HG03571 (cell line): ENCODE results near the gene DNAAF3.
"Not testable (repeated sequence)": the region's sequence is repeated elsewhere in the genome, so short reads cannot be mapped to it uniquely, and the experiment has no call there.

Experiments
- ATAC-seq: cut with Tn5 transposase; IDR thresholded peaks from one replicate; pipeline ENCODE4 v1.9.1; 2021; ENCODE audit not compliant: unreplicated experiment

Gene DNAAF3

DNA sequence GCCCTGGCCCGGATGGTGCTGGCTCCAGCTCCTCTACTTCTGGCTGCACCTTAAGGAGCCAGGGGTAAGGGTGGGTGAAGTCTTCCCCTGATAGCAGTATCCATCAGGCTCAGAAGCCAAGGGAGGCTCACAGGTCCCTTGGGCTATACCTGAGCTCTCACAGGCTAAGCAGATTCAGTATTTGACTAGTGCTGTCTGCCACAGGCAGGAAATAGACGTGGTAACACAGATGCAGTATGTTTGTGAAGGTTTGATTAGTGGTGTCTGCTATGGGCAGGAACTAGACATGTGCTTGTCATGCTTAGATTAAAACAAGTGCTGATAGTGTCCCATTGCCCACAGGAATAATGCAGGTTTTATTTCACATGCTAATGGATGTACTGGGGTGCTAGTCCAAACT lies 9.7 kb upstream of the DNAAF3 start:
- ATAC-seq = no peak

DNA sequence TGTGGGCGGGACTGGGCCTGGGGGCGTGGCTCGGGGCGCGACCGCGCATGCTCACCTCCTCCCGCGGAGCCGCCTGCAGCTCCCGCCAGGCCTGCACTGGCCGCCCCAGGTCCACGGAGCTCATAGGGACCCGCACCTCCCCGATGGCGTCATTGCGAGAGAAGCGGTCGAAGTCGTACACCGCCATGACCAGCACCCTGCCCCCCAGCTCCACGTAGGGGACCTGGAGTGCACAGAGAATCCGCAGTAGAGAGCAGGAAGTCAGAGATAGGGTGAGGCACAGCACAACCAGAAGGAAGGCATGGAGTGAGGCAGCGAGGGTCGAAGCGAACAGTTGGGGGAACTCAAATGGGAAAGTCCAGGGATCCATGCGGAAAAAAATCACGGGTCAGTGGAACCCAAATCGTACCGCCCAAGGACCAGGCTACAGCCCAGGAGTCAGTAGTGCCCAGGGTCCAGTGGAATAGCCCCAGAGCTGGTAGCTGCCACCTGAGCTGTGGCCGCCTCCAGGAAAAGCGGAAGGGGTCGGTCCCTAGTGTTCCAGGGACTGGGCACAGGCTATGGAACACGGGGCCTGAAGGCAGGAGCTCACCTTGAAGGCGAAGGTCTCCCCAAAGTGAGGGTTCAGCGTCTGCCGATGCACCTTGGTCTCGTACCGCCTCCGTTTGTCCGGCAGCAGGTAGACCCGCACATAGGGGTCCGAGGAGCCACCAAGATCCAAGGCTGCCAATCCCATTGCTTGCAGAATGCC lies 8.9 kb upstream of the DNAAF3 start:
- ATAC-seq = no peak

DNA sequence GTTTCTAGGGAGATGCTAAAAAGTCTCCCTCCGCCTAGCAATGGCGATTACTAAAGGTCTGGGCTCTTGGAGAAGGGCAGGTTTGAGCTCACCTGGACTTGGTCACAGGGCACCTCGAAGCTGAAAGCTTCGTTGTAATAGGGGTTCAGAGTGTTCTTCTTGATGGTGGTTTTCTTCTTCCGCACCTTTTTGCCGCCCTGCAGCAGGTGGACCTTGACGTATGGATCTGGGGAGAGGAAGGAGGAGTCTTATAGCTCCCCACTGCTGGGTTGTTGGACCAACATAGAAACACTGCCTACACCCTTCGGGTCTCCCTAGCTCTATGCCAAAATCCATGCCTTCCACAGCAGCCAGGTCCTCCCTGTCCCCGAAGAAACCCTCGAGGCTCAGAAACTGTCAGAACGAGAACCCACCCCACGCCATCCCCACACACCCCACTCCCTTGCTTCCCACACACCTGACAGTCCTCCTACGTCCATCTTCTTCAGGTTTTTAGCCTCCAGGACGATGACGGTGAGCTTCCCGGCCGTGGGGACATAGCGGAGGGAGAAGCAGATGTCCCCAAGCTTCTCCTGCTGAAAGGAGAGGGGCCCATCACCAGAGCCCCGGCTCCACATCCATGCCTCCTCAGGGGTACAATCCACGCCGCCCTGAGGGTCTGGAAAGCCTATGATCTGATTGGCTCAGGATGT lies 8.2 kb upstream of the DNAAF3 start:
- no peak for ATAC-seq

DNA sequence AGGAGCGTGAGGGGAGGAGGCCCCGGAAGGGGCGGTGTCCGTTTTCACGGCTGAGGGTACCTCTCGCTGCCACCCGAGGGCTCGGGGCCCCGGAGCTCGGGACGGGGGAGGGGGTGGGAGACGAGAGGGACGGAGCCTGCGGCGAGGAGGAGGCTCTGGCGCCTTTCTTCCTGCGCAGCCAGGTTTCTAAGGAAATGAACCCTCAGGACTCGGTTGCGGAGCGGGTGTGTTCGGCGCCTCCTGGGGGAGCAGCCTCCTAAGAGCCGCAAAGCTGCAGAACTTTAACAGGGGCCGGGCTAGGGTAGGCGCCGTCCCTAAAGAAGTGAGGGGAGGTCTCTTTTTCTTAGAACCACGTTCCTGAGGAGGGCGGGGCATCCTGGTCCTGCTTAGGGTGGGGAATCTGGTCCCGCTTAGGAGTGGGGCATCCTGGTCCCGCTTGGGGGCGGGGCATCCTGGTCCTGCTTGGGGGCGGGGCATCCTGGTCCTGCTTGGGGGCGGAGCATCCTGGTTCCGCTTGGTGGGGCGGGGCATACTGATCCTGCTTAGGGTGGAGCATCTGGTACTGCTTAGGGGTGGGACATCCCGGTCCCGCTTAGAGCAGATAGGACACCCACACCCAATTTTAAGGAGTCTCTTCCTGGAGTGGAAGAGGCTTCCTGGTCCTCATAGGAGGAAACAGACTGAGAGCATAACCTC lies 7.4 kb upstream of the DNAAF3 start:
- no peak for ATAC-seq

DNA sequence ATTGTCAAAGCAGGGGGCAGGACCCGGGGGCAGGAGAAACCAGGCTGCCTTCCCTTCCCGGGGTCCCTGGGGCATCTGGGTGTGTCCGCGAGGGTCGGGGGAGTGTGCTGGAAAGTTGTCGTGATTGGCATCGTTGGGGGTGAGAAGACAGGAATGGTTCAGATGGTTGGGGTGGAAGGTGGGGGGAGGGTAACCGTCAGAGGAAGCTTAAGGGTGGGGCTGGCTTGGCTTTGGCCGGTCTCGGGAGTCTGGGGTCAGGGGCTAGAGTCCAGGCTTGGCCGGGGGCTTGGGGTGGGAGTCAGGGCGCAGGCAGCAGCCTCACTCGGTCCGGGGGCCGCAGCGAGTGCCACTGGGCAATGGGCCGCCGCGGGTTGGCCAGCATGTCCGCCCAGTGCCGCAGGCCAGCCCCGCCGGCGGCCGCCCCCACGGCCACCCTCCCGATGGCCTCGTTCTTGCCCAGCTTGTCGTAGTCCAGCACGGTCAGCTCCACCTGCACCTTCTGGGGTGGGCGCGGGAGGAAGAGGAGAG lies 6.8 kb upstream of the DNAAF3 start:
- ATAC-seq = no peak

DNA sequence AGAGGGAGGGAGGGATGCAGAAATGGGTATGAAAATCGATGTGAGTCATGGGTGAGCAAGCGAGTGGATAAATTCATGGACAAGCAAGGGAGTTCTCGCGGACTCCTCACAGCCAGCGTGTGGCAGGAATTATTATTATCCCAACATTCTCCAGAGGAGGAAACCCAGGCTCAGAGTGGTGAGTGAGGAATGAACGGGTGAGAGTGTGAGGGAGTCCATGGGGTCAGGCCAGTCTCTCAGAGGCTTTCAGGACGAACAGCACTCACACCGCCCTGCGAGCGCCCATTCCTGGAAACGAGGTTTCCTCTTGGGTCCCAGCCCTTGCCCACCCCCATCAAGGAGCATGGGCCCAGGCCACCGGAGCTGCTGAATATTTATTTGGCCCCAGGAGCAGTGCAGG lies 6.3 kb upstream of the DNAAF3 start:
- no peak for ATAC-seq

DNA sequence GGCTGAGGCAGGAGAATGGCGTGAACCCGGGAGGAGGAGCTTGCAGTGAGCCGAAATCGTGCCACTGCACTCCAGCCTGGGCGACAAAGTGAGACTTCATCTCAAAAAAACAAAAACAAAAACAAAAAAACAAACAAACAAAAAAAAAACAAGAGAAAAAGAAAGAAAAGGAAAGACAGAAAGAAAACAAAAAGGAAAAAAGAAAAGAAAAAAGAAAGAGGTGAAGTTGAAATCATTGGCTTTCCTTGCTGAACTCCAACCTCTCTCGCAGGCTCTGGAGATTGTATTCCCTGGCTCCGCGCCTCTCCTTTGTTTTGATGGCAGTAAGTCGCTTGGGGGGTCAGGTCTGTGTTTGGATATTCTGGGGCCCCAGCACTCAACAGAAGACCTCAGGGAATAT lies 5.9 kb upstream of the DNAAF3 start:
- ATAC-seq = not testable (repeated sequence)

DNA sequence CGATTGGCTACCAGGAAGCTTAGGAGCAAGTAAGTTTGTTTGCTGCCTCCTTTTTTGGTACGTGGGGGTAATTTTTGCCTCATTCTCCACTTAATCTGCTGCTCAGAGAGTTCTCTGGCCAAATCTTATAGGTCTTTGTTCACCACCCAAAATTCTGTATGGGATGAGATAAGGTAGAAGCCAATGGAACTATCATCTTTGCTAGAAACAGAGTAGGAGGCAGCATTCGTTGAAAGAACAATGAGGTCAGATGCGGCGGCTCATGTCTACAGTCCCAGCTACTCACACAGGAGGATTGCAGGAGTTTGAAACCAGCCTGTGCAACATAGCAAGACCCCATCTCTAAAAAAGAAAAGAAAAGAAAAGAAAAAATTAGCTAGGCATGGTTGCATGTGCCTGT lies 5.0 kb upstream of the DNAAF3 start:
- ATAC-seq = no peak

DNA sequence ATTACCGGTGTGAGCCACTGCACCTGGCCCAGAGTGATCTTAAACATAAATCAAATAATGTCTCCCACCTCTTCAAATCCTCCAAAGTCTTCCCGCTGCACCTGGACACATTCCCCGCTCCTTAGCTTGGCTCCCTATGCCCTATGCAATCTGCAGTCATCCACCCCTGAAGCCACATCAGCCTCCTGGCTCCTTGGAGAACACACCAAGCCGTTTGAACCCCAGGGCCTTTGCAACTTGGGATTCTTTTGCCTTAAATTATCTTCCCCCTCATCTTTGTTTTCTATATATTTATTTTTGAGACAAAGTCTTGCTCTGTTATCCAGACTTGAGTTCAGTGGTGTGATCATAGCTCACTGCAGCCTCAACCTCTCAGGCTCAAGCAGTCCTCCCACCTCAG lies 2.7 kb upstream of the DNAAF3 start:
- no peak for ATAC-seq

DNA sequence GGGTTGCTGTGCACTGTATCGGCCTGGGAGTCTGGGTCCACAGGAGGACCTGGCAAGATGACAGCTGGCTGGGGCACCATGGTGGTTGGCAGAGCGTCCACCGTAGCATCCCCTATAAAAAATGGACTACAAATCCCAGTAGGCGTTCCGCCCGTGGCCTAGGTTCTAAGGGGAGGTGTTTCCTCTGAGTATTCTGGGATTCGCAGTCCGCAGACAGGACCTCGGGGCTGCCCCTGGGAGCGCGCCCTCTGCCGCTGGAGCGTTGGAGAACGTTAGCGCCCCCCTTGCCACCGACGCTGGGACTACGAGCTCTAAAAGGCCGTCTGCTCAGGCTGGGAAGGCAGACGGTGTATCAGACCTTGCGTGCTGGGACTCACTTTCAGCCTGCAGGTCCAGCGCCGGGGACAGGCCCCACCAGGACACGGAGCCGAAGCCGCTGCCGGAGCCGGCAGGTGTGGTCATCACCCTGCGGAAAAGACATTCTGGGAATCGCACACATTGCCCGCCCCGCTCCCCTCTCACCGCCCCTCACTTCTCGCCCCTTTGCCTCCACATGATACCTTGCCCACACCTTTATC lies 372 bp downstream of the DNAAF3 start:
- ATAC-seq = no peak

DNA sequence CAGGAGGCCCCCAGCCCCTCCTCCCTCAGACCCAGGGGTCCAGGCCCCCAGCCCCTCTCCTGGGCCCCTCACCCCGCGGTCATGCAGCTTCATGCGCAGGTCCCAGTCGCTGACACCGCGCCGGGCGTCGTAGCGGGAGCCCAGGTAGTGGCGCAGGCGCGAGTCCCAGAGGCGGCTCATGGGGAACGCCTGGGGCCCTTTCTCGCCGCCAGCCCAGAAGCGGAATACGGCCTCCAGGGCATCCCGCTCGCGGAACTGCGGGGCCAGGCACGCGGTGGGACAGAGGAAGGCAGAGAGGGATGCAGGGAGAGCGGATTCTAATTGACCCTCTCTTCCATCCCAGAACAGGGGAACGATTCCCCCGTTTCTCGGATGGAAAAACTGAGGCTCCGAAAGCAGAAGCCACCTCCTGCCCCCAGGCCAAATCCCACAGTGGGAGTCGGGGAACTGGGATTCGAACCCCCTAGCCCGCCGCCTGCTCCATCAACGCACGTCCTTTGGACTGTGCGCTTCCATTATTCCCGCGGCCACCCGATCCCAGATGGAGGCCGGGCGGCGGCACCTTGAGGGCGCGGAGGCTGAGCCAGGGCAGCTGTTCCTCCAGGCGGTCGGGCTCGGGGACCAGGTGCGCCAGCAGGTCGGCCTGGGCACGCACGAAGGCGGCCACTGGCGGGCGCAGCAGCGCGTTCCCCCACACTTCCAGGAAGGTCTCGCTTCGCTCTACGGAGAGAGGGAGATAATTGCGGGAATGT lies 4.7 kb downstream of the DNAAF3 start:
- ATAC-seq = no peak

DNA sequence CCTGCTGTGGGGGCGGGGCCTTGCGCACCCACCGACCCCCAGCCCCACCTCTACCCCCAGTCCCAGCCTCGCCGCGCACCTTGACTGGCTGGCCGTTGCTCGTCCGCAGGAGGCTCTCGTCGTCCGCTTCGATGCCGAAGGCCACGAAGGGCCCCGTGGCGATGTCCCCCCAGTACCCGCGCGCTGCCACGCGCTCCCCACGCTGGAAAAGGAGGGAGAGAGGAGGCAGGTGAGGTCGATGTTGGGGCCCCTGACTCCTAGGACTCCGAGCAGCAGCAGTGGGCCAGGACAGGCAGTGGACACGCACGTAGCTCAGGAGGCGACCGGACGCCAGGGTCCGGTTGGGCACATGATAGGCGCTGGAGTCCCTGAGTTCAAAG lies 5.4 kb downstream of the DNAAF3 start:
- no peak for ATAC-seq

DNA sequence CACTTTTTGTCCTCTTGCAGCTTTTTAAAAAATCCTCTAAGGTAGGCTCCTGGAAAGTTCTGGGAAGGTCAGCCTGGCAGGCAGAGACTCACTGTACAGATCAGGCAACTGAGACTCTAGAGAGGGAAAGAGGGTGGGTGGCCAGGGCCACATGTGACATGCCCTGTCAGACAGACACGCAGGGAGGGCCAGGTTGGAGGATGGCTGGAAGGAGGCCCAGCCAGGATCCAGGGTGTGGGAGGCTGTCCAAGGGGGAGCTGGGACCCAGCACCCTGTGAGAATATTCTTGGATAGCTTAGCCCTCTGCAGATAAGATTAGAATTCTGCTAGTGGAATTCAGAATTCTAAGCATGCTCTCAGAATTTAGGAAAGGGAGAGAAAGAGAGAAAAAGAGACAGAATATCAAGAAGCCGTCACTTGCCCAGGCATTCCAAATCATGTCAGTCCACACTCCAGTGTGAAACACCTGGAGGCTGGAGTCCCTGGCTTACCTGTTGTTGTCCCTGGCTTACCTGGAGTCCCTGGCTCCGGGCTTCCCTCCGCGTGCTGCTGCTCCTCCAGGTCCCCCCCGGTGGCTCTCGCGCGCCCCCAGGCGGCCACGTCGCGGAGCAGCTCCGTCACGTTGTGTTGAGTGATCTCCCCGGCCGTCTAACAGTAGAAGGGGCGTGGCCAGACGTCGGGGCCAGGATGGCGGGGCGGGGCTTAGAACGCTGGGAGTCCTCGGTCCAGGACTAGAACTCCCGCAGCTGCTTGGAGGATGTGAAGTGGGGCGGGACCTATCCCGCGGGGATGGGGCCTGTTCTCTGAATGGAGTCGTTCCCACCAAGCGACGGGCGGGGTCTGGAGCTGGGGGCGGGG lies 6.1 kb downstream of the DNAAF3 start:
- ATAC-seq = no peak

DNA sequence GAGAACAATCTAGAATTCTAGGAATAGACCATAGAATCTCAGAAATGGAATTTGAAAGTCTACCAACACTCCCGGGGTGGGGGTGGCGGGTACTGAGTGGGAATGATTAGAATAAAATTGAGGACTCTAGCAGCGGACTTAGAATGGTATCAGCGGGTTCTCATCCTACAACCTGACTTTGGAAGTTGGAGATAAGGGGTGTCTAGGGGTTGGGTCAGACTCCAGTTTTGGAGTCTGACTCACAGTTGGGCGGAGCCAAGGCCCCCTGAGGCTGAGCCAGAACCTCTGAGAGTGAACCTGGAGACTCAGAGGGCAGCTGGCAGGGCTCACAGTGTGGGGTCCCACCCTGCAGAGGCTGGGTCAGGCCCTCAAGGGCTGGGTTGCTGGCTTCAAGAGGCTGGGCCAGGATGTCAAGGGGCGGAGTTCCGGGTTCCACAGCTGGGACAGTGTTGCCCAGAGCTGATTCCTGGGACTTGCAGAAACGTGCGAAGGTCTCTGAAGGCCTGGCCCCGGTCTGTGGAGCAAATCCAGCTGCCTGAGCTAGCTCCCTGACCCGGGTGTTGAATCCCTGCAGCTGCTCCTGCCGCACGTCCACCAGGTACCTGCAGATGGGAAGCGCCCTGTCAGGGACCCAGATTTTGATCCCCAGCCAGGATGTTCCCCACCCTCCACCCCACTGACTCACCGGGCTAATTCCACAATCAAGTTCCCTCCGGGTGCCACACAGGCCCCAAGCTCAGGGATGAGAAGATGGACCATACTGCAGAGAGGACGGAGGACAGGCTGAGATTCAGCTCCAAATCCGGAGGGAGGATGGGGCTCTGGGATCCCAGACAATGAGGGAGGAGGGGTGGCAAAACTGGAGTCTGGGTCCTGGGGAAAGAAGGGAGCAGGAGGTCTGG lies 7.3 kb downstream of the DNAAF3 start:
- no peak for ATAC-seq

DNA sequence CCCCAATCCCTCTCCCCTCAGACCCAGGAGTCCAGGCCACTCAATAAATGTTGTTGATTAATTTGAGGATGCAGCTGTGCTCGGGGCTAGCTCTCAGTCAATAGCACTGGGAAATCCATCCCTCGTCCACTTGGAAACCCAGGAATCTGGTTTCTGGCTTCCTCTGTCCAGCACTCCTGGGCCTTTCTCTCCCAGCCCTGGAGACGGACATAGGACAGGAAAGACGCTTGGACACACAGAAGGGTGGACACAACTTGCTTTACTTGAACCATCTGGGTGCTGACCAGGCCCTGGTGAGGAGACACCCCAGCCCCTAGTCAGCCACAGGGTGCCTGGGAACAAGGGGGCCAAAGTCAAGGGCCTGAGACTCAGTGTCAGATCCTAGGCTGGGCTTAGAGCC lies 8.0 kb downstream of the DNAAF3 start:
- ATAC-seq = no peak

DNA sequence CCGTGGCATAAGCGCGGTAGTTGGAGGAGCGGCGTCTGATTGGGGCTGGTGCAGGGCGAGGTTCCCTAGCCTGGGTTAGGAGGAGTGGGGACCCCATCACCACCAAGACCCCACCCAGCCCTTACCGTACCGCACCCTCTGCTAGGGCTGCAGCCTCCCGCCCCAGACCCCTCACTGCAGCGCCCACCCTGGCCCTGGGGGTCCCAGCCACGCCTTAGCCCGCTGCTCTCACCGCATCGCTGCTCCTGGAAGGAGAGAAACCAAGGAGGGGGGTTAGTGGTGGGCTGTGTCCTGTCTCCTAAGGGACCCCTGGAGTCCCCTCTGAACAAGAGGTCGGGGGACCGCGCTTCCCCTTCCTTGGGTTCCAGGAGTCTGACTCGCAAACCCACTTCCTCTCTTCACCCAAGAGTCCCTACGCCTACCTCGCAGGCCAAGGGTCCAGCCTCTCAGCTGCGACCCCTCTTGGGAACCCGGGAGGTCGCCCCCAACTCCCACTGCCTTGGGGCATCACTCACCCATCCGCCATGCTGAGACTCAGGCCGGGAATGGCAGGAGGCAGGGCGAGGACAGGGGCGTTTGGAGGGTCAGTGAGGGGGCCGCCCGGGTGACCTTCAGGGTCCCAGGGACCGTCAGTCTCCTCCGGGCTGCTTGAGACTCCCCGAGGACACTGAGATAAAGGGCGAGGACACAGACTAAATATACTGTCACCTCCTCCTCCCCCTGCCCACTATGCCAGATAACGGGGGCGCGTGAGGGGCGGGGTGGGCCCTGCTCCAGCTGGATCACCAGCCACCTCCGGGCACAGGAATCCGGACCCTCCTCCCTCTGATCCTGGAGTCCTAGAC lies 9.1 kb downstream of the DNAAF3 start, which contains the start of gene TNNI3:
Gene TNNI3 (minus strand): TSS at position 669 of the 845 bp plus-strand sequence. CDS start 143 bp downstream, at position 526.
- no peak for ATAC-seq

DNA sequence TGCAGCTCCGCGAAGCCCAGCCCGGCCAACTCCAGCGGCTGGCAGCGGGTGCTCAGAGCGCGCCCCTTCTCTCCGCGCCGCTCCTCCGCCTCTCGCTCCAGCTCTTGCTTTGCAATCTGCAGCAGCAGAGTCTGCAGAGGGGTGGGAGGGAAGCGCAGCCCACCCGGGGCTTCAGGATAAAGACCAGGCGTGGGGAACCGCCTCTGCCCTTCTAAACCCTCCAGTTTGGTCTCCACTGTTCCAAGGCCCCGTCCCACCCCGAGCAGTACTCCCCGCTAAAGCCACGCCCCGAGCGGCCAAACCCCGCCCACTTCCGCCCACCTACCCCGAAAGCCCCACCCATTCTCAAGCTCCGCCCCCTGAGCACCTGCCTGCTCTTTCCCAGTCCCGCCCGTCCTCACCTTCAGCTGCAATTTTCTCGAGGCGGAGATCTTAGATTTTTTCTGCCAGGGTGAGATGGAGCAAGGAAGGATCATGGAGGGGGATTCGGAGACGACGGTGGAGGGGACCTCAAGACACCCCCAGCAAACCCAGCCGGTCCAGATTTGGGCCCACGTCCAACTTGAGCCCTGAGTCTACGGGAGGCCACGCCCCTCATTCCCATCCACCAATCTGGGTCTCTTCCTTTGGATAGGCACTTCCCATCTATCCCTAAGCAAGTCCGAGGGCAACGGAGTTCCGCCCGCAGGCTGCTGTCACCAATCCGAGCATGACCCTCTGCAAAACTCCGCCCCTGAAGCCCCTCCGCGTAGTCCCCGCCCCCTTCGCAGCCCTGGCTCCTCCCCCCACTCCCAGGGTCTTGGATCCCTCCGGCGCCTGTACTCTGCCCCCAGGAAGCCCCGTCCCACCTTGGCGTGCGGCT lies 10.0 kb downstream of the DNAAF3 start:
- no peak for ATAC-seq
